Umbilical cord (tissue), 2 donors: ENCODE measurements around the gene NRXN2. TPM values are rescaled to one million over a fixed set of nuclear protein-coding genes. Genes with fewer than 3 reads are reported as not detected.
"Not testable (repeated sequence)": the region's sequence is repeated elsewhere in the genome, so short reads cannot be mapped to it uniquely, and the experiment has no call there.

Experiments
- DNase-seq: peaks from one replicate; pipeline ENCODE4 v3.0.0-alpha.2; 2015; ENCODE audit warnings: low spot score
- total RNA-seq: library from RNA; depleted of rRNA; stranded (reverse); fragments of >200 nt; gene quantifications from one replicate; pipeline ENCODE4 v1.2.3, GENCODE V29; 2014; ENCODE audit warnings: low replicate concordance; ENCODE audit not compliant: insufficient read depth

Gene NRXN2
- total RNA-seq, 1 donor from 2014 or later, result 43.6 TPM

DNA sequence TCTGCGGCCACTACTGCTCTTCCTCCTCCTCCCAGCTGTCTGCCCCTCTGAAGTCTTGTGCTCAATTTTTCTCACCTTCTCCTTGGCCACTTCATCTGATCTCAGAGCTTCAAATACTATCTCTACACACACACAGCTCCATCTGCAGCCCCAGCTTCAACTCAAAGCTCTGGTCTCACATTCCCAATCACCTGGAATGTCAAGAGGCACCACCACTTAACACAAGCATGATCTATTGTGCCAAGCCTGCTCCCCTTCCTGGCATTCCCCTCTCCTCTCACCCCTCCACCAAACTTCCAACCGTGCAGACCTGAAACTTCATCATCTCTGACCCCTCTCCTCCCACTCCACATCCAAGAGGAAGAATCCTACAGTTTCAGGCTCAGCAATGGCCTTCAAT, 17.5 kb downstream of the NRXN2 start:
- DNase-seq, result no peak

DNA sequence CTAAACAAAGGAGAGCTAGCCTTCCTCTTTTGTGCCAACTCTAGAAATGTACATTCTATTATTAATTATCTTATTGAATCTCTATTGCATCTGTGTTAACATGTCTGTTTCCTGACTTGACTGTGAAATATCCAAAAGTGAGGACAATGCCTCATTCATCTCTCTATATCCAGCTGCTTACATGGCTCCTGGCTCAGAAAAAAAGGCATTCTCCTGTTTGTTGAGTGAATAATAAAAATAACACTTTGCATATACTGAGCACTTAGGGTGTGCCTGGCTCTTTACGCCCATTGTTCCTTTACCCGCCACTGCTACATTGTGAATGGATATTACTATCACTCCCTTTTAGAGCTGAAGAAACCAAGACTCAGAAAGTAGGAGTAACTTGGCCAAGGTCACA, 19.9 kb downstream of the NRXN2 start:
- DNase-seq, result no peak

DNA sequence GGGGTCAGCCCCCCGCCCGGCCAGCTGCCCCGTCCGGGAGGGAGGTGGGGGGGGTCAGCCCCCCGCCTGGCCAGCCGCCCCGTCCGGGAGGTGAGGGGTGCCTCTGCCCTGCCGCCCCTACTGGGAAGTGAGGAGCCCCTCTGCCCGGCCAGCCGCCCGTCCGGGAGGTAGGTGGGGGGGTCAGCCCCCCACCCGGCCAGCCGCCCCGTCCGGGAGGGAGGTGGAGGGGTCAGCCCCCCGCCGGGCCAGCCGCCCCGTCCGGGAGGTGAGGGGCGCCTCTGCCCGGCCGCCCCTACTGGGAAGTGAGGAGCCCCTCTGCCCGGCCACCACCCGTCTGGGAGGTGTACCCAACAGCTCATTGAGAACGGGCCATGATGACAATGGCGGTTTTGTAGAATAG, 21.0 kb downstream of the NRXN2 start:
- not testable (repeated sequence) for DNase-seq

DNA sequence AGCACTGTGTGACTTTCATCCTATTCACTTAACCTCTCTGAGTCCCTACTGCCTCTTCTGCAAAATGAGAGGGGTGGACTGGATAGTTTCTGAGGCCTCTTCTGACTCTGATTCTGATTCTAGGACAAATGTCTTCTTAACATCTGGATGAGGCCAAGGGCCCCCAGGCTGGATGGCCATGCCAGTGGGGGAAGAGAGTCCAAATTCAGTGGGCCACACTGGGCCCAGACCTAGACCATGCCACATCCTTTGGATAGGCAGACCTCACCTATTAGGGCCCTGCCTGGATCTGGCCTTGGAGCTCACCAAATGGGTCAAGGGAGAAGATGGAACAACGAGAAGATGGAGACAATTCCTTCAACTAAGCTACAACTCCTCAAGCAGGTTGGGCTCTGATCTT, 24.6 kb downstream of the NRXN2 start:
- DNase-seq, result no peak

DNA sequence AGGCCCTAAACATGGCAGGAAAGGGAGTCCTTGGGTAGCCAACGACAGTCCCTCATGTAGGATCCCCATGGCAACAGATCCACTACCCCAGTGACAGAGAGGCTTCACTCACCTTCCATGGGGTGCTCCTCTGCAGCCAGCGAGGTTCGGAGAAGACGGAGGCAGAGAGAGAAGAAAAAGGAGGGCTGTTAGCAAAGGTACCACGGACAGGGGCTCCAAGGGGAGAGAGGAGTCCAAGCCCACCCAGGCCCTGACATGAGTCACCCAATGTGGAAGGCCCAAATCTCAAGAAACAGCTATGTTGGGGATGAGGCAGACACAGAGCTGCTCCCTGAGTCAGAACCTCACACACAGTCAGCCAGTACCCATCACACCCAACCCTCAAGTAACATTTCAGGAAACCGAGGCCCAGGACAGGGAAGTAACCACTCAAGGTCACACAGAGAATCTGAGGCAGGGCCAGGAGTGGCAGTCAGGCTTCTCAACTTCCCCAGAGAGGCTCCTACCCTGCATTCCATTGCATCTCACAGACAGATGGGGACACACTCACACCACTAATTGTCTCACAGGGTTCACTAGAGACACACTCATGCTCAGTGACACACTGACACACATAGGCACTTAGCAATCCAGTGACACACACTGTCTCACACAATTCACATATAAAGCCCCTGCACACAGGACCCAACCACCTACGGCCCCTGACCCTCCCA, 25.2 kb downstream of the NRXN2 start:
- no peak for DNase-seq

DNA sequence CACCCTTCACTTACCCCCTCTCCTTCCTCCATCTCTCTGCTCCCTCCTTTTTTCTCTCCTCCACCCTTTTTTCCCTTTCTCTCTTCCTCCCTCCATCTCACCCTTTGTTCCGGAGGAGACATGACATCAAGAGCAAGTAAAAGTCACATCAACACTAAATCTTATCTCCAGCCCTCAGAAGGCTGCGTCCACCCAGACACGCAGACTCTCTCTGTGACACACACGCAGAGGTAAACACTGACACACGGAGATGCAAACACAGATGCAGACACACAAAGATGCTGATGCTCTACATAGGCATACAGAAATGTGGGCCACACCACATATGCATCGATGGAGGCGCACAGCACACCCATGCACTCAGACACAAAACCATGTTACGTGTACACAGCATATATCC, 27.0 kb downstream of the NRXN2 start:
- no peak for DNase-seq

DNA sequence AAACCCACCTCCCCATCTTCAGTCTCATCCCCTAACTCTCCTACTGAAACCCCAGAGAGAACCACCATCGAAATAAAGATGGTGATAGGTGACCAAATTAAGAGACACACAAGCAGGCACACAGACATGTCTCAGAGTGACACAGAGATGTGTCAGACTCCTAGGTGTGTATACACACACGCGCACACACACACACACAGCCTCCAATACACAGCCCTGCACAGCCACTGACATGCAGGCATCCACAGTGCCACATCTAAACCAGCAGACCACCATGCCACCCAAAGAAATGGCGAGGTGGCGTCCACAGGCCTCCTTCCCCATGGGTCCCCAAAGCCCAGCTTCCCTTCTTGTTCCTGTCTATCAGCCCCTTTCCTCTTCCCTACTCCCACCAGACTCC, 27.4 kb downstream of the NRXN2 start:
- no peak for DNase-seq

DNA sequence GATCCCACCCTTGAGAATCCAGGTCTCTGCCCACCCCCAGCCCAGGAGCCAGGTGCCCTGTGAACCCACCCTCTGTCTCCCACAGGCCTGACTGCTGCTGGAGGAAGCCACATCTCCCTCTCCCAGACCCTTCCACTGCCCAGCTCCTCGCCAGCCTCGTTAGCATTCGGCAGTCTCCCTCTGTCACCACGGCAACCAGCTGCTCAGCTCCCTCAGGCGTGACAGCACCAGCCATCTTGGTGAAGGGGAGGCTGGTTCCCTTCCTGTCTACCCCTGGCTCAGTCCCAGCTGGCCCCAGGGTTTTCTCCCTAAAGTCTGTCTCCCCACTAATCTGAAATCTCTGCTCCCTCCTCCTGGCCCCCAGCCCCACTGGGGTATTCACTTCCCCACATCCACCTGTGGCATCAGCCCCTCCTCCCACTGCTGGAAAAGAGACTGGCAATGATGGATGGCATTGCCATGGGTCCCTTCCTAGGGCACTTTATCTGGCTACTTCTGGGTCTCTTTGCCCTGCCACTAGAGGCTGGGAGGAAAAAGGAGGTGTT, 28.1 kb downstream of the NRXN2 start:
- DNase-seq, result no peak

DNA sequence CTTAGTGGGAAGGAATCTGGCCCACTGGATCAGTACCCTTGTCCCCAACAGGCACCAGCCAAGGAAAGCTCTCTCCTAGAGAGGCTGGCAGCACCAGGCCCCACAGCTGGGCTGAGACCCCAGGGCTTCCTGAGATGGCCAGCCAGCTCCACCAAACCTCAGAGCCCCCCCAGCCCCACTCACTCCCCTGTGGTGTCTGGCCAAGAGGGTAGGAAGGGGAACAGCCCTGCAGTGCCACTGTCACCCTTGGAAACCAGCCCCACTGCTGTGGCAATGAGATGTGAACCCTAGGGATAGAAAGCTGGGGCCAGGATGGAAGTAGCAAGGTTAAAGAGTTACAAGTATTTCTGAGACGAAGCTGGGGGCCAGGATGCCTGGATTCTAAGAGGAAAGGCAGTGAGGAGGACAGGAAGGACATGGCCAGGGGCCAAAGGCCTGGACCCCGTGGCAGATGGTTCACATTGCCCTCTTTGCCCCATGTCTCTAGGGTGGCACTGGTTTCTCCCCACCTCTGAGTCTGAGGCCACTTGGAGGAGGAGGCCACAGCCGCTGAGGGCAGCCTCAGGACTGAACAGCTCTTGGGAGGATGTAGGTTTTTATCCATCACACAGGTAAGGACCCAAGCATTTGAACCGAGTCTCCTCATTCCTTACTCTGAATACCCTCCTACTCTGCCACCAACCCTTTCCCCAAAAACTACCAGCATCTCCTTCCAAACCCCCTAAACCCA, 28.8 kb downstream of the NRXN2 start:
- DNase-seq, result no peak

DNA sequence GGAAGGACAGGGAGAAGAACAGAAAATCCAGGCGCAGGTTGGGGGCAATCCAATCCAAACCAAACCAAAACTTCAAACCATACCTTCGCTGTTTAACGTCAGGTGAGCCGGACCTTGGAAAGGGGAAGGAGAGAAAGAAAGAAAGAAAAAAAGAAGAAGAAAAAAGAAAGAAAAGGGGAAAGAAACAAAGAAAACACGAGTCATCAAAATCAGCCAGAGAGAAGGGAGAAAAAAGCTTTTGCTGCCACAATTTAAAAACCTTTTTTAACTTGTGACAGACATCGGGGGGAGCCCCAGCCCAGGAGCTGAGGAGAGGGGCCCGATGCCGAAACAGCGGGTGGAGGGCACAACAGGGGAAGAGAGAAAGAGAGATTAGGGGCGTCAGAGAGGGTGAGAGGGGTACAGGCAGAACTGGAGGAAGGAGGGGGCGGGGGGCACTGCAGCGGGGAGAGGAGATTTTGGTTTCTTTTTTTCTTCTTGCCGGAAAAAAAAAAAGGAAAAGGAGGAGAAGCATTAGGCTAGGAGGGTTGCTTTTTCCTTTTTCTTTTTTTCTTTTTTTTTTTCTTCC, 30.1 kb downstream of the NRXN2 start:
- no peak for DNase-seq

DNA sequence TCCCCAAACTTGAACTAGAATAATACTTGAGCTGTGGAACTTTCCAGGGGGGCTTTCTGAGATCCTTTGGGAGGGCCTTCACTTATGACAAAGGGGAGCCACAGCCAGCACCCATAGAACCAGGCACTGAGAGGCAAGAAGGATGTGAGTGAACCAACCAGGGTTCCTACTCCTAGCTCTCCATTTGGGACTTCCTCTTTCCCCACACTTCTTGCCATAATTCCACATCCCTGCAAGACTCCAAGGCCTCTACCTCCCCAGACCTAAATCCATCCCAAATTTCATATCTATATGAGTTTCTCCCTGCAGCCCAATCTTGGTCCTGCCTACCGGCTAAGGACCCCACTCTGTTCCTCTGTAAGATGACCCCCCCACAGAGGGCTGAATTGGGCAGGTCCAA, 31.5 kb downstream of the NRXN2 start:
- no peak for DNase-seq

DNA sequence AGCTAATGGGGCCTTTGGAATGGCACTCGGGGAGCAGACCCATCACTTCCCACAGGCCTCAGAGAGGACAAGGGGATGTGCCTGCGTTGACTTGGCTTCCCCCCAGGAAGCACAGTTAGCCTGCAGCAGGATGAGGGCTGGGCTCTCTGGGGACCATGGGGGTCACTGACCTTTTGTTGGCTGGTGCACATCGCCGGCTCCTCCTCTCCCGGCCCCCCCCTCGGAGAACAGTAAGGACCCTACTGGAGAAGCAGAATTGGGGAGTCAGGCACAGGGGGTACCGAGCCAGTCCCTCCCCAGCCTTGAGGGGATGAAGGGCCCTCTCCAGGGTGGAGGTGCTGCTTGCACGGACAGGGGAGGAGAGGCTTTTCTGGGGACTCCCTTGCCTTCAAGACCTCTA, 32.8 kb downstream of the NRXN2 start:
- DNase-seq, result no peak

DNA sequence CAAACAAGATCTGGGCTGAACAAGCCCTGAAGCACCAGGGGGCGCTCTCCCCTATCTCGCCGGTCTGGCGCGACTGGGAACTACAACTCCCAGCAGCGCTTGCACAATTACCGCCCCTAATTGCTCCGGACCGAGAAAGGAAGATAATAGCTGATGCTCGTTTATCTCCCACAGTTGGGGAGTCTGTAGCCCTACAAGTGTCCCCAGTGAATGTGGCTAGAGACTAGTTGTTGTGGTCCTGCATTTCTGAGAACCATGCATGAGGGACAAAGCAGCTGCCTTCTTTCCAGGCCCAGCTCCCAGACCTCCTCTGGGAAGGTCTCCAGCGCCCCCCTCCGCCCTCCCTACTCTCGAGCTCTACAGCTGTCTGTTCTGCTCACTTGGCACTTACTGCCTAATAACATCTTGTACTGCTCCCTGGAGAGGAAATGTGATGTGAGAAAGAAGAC, 34.4 kb downstream of the NRXN2 start:
- peak; percentile 94 for DNase-seq

DNA sequence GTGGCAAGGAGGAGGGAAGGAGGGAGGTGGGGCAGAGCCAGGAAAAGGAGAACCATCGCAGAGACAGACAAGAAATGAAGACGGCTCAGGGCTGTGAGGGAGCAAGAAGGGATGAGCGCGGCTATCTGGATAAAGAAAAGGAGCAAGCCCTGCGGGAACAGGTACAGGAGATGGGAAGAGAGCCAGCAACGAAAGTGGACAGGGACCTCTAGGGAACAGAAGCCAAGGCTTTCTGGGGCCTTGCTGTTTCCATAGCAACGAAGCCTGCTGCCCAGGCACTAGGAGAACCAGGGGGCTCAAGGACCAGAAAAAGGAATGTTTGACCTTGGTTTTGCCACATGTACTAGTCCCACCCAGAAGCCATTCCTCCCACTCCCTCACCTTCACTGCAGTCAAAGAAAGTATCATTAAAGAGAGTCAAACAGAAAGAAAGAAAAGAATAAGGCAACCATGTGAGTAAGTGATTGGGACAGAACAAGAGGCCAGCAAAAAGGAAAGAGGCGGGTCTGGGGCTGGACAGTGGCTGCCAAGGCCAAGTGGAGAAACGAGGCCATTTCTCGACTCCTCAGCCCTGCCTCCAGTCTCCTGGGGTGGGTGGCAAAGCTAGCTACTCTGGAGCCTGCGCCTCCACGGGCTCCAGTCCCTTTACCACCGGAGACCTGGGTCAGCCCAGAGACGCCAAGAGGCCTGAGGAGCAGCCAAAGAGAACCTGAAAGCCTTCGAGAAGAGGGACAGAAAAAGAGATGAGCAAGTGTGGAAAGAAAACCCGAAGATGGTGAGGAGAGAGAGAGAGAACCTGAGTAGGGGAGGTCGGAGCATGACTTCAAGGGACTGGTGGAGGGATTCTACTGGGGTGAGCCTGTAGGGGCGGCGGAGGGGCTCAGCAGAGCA, 35.1 kb downstream of the NRXN2 start:
- DNase-seq, result no peak

DNA sequence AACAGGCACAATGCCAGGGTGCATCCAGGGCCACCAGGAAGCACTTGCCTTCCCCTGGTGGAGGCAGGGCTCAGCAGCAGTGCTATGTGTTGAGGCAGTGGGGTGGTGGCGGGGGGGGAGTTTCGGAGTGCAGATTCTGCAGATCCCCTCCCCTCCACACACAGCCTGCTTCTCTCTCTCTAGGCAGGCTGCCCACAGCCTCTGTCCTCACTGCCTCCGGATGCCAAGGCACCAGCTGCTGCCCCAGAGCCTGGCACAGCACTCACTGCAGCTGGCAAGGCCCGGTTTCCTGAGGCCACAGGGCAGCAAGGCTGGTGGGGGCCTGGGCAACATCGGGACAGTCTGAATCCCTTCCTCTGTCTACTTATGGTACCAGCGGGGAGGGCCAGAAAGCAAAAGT, 35.8 kb downstream of the NRXN2 start:
- DNase-seq, result no peak

DNA sequence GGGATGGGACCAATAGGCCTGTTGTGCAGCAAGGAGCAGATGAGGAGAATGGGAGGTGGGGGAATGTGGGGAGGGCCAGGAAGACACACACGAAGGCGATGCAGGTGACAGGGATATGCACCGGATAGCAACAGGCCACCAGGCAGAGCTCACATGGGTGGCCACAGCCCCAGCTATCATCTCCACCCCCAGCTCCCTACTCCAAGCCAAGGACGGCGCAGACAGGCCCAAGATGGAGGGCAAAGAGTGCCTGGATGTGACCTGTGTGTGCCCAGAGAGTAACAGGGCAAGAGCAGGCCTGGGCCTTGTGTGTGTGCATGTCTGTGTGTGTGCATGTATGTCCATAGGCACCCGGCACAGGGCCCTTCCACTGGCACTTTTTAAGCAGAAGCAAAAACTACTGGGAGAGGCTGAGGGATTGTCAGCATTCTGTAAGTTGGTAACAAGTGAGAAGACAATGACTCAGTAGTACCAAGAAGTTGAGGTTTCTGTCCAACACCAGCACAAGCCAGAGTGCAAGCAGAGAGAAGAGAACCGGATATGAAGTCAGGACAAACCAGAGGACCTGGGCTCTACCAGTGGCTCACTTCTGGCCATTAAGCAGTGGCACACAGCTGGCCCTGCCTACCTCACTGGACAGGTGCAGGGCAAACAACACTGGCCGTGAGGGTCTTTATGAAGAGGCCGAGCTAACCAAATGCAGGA, 36.4 kb downstream of the NRXN2 start:
- DNase-seq, result no peak

DNA sequence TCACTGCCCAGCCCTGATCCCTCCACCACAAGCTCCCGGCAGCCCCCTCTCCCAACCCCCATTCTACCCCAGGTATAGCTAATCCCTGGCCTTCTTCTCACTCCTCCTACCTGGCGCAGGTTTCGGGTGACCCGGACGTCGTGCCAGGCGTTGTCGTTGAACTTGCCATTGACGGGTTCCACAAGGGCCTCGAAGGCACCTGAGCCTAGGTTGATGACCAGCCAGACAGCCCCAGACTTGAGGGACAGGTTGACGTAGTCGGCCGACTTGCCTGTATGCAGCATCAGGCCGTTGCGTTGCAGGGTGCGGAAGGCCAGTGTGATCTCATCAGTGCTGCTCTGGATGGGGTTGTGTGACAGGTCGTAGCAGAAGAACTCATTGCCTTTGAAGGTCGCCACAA, 37.5 kb downstream of the NRXN2 start:
- no peak for DNase-seq

DNA sequence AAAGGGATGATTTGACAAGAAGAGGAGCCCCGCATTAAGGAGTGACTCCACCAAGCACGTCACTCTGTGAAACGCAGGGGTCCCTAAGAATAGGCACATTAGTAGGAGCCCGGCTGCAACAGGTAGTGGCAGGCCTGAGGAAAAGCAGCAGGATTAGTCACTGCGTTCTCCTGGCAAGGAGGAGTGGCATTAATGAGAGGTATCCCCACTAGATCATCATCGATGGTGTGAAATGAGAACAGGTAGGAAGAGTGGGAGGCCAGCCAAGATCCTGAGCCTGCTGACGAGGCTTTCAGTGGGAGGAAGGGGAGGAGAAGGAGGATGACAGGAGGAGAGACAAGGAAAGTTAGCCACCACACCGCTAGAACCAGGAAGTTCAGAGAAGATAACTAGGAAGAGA, 38.6 kb downstream of the NRXN2 start:
- no peak for DNase-seq

DNA sequence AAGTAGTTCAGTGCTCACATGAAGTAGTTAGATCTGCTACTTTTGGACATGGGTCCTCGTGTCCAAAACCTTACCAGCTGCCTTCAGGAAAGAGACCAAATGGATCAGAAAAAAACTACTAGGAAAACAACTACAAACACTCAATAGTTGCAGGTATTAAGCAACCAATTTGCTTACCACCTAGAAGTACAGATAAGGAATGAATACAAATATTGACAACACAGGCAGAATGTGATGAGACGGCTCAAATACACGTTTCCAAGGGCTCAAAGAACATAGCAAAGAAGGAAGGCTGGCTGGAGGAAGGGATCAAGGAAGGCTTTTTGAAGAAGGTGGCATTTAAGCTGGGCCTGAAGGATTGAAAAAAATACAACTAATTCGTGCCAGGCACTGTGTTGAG, 41.8 kb downstream of the NRXN2 start:
- DNase-seq, result no peak

DNA sequence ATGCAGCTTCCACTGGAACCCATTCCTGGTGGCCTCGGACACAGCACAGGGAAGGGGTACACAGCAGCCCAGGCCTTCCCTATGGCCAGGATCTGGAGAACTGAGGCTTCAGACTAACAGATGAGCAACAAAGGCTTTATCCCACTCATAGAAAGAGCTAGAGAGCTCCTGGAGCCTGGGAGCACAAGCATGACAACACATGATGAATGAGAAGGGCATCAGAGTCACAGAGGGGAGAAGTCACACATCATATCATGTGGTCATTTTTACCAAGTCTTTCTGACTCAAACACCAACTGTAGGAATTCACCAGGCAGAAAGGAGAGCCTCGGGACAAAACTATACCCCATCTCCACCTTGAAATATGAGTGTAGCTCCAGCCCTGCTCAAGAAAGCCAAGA, 43.2 kb downstream of the NRXN2 start:
- no peak for DNase-seq

DNA sequence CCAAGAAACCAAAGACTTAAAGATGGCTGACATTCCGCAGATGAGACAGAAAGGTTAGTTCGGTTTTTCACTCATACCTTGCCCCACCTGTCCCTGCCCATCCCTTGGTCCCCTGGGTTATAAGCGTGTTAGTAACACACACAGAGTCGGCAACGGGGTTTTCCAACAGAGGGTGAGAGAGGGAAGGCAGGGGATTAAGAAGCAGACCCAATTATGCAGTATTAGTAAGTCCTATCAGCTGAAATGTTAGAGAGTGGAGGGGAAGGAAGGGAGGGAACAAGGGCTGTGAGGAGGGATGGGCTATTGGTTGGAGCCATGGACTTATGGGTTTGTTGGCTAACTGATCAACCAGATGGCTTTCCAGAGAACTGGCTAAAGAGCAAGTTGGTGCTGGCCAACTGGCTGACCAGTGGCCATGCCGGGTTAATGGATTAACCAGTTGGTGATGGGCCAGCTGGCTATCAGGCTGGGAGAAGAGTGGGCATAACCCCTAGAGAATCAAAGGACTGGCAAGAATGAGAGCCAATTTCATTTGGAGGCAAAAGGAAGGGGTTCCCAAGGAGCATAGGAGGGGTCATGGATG, 45.5 kb downstream of the NRXN2 start:
- DNase-seq, result no peak
